Muscle layer of colon (tissue), 2 donors: ENCODE results near the gene C1orf141.
A peak's percentile ranks its signal among the peaks of the same experiment; 100 is the strongest.
"Not testable (repeated sequence)": the region's sequence is repeated elsewhere in the genome, so short reads cannot be mapped to it uniquely, and the experiment has no call there.

Experiments used
- H3K27ac ChIP-seq: one replicate; pipeline ENCODE4 v1.7.0; 2013; ENCODE audit warnings: low read depth, mild to moderate bottlenecking, low read length, moderate library complexity
- H3K27me3 ChIP-seq, 2 donors: one replicate each; pipeline ENCODE4 v1.7.0; 2013; ENCODE audit warnings: low read length in 2 of 2, mild to moderate bottlenecking in 2 of 2; ENCODE audit not compliant: insufficient read depth in 2 of 2, control insufficient read depth in 1 of 2
- H3K36me3 ChIP-seq: one replicate; pipeline ENCODE4 v1.7.0; 2013; ENCODE audit warnings: mild to moderate bottlenecking, low read length; ENCODE audit not compliant: insufficient read depth
- H3K4me1 ChIP-seq: one replicate; pipeline ENCODE4 v1.7.0; 2013; ENCODE audit warnings: mild to moderate bottlenecking, low read length; ENCODE audit not compliant: insufficient read depth
- H3K4me3 ChIP-seq, 2 donors: one replicate each; pipeline ENCODE4 v1.7.0; 2013; ENCODE audit warnings: low read length in 2 of 2, low read depth in 1 of 2, mild to moderate bottlenecking in 1 of 2, moderate library complexity in 1 of 2
- H3K9ac ChIP-seq: one replicate; pipeline ENCODE4 v1.7.0; 2013; ENCODE audit warnings: low read length
- H3K9me3 ChIP-seq: one replicate; pipeline ENCODE4 v1.7.0; 2013; ENCODE audit warnings: mild to moderate bottlenecking, low read length
- donor health status: abdominal sarcoma.
- donor health status: Adenocarcinoma of cecum.

The C1orf141 gene

DNA sequence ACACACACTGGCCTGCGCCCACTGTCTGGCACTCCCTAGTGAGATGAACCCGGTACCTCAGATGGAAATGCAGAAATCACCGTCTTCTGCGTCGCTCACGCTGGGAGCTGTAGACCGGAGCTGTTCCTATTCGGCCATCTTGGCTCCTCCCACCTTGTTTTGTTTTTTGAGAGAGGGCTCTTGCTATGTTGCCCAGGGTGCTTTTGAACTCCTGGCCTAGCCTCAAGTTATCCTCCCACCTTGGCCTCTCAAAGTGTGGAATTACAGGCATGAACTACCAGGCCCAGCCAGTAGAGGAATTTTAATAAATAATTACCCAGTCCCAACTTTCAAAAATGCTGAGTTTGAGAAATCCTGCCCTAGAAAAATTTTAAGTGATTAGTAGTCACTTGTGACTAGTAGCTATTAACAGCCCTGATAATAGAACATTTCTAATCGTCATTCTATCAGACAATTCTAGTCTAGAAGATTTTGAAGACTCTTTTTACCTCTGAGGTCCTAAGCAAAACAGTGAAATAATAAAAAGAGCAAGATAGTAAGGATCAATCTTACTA, 49.9 kb downstream of the C1orf141 start:
- H3K27me3 ChIP-seq = no peaks in the 10 kb centered on the region
- no peak overlapping the region for H3K4me3 ChIP-seq
- no peaks in the 10 kb centered on the region for H3K4me1 ChIP-seq
- H3K9ac ChIP-seq = no peak overlapping the region
- H3K27ac ChIP-seq = no peak overlapping the region
- no peaks in the 10 kb centered on the region for H3K36me3 ChIP-seq
- H3K9me3 ChIP-seq = no peaks in the 10 kb centered on the region

DNA sequence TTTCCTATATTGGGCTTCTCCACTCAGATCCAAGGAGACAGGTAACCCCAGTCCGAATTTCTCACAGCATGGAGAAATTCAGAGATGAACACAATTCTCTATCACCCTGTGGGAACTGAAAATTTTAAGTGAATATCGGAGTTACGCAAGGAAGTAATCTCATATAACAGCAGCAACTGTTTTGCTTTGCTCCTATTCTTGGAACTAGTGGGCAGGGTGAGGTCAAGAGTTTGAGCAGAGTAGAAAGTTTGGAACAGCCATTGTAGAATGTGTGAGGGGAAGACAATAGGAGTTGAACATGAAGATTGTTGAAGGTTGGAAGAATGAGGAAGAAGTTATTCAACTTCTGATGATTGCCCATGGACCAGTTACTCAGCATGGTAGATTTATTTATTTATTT, 56.5 kb downstream of the C1orf141 start:
- H3K36me3 ChIP-seq = no peaks in the 10 kb centered on the region
- H3K9ac ChIP-seq = no peak overlapping the region
- no peaks in the 10 kb centered on the region for H3K9me3 ChIP-seq
- H3K27me3 ChIP-seq = no peaks in the 10 kb centered on the region
- no peak overlapping the region for H3K27ac ChIP-seq
- H3K4me3 ChIP-seq = no peak overlapping the region
- H3K4me1 ChIP-seq = no peaks in the 10 kb centered on the region

DNA sequence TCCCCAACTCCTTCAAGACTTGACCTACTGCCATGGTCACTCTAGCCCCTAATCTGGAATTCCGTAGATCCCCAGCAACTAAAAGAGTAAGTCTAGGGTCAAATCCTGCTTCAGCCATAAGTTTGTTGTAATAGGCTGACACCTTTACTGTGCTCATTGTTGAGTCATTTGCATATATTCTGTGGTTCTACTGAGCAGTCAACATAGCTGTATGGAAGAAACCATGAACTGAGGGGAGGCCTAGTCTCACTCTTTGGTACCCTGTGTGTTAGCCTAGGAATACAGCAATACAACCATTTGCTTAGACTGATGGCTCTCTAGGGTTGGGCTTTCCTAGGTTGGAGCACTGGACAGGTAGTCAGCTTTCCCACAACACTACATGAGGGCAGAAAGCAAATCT, 57.2 kb downstream of the C1orf141 start:
- no peaks in the 10 kb centered on the region for H3K36me3 ChIP-seq
- no peak overlapping the region for H3K4me3 ChIP-seq
- H3K4me1 ChIP-seq = no peaks in the 10 kb centered on the region
- H3K9me3 ChIP-seq = no peaks in the 10 kb centered on the region
- no peak overlapping the region for H3K9ac ChIP-seq
- H3K27ac ChIP-seq = no peak overlapping the region
- H3K27me3 ChIP-seq = no peaks in the 10 kb centered on the region

DNA sequence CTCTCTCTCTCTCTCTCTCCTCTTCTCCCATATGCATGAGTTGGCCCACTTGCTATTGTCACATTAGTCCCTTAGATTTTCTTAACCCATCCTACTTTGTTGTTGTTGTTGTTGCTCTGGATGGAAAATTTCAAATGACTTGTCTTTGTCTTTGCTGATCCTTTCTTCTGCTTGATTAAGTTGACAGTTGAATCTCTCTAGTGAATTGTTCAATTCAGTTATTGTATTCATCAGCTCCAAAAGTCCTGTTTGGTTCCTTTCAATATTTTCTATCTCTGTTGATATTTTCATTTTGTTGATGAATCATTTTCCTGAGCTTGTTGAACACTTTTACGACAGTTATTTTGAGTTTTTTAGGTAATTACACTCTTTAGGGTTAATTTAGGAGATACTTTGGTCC, 62.0 kb downstream of the C1orf141 start:
- Histone ChIP-seq H3K4me3 (no peak overlapping the region), H3K36me3 (no peaks in the 10 kb centered on the region), H3K4me1 (no peaks in the 10 kb centered on the region), H3K9ac (no peak overlapping the region), H3K9me3 (no peaks in the 10 kb centered on the region), H3K27me3 (no peaks in the 10 kb centered on the region), H3K27ac (no peak overlapping the region)

DNA sequence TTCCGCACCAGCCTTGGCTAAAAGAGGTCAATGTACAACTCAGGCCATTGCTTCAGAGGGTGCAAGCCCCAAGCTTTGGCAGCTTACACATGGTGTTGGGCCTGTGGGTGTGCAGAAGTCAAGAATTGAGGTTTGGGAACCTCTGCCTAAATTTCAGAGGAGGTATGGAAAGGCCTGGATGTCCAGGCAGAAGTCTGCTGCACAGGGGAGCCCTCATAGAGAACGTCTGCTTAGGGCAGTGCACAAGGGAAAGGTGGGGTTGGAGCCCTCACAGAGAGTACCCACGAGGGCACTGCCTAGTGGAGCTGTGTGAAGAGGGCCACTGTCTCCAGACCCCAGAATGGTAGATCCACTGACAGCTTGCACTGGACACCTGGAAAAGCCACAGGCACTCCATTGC, 67.1 kb downstream of the C1orf141 start:
- H3K27ac ChIP-seq, H3K36me3 ChIP-seq: not testable (repeated sequence)

DNA sequence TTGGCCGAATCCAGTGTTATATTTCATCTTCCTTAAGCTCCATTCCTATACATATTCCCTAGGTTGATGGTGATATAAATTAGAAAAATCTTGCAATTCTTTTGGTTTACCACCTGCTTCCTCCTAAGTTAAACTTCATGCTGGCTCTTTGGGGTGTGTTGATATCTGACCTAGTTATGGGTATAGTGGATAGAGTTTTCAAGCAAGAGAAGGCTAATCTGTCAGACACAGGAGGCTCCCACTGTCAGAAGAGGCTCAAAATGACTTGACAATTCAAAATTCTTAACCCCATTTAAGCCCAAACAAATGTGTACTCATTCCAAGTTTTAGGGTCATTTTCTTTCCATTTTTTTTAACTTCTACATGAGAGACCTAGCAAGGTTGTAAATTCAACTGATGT, 72.4 kb downstream of the C1orf141 start:
- Histone ChIP-seq H3K27ac (no peak overlapping the region), H3K36me3 (no peaks in the 10 kb centered on the region), H3K27me3 (no peaks in the 10 kb centered on the region), H3K9ac (no peak overlapping the region), H3K4me1 (no peaks in the 10 kb centered on the region), H3K4me3 (no peak overlapping the region), H3K9me3 (no peaks in the 10 kb centered on the region)

More for the DNA sequence above, 67.1 kb downstream of the C1orf141 start:
- H3K9me3 ChIP-seq, H3K4me1 ChIP-seq, H3K9ac ChIP-seq, H3K4me3 ChIP-seq, H3K27me3 ChIP-seq: not testable (repeated sequence)

DNA sequence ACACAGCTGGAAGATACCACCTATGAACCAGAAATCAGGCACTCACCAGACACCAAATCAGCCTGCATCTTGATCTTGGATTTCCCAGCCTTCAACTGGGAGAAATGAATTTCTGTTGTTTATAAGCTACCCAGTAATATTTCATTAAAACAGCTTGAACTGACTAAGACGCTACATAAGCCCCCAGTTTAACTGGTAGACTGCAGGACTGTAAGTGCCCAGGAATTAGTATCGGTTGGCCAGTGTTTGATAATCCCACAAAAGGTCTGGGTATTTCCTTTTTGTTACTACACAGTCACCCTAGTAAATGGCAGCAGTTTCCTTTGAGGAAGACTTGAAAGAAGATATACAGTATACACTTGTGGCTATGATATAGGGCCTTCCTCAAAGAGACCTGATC, 73.5 kb downstream of the C1orf141 start:
- Histone ChIP-seq H3K36me3 (no peaks in the 10 kb centered on the region), H3K9me3 (no peaks in the 10 kb centered on the region), H3K27ac (no peak overlapping the region), H3K9ac (no peak overlapping the region), H3K27me3 (no peaks in the 10 kb centered on the region), H3K4me3 (no peak overlapping the region), H3K4me1 (no peaks in the 10 kb centered on the region)

DNA sequence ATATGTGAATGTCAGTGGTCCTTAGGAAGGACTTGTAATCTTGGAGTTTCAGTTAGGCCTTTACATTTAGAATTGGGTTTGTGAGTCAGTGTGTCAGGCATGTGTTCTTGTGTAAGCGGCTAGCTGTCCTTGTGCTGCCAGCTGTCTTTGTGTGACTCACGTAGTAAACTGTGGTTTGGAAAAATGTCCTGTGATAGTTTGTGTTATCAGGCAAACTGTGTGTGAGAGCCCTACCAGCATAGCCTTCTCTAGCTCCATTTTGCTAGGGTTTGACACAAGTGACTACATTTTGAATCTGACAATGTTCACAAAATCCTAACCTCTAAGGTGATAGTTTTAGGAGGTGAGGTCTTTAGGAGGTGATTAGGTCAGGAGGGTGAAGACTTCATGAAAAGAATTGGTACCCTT, 74.0 kb downstream of the C1orf141 start:
- H3K27ac ChIP-seq = no peak overlapping the region
- no peaks in the 10 kb centered on the region for H3K9me3 ChIP-seq
- H3K27me3 ChIP-seq = no peaks in the 10 kb centered on the region
- no peaks in the 10 kb centered on the region for H3K36me3 ChIP-seq
- no peaks in the 10 kb centered on the region for H3K4me1 ChIP-seq
- no peak overlapping the region for H3K4me3 ChIP-seq
- no peak overlapping the region for H3K9ac ChIP-seq

DNA sequence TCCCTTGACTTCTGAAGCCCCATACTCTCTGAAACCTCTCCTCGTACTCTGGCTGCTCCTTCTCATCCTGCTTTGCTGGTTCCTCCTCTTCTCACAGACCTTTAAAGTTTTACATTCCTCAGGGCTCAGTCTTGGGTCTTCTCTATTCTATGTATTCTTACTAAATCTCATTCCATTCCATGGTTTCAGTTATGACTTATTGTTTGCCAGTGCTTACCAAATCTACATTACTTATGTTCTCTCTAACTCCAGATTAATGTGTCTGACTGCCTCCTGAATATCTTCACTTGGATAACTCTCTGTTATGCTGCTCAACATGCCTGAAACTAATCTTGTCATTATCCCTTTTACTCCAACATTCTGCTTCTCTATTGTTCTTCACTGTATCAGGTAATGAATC, 75.4 kb downstream of the C1orf141 start:
- H3K36me3 ChIP-seq = no peaks in the 10 kb centered on the region
- H3K9ac ChIP-seq = no peak overlapping the region
- H3K4me3 ChIP-seq = no peak overlapping the region
- H3K9me3 ChIP-seq = no peaks in the 10 kb centered on the region
- H3K27ac ChIP-seq = no peak overlapping the region
- no peaks in the 10 kb centered on the region for H3K4me1 ChIP-seq
- no peaks in the 10 kb centered on the region for H3K27me3 ChIP-seq

DNA sequence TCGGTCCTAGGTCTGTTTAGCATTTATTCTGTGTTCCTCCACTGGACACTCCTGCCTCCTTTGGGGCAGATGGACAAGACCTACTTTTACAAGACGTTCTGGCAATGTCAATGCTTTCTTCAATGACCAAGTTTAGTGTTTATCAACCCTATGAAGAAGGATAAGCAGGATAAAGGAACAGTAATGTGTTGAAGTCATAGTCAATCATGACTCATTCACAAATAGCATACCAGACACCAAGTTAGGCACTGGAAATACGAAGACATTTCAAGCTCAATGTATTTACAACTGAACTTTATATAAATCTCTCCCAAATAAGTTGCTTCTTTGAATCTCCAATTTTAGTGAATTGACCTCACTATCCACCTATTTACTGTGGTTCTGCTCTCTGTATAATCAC, 76.0 kb downstream of the C1orf141 start:
- no peak overlapping the region for H3K27ac ChIP-seq
- no peaks in the 10 kb centered on the region for H3K27me3 ChIP-seq
- H3K36me3 ChIP-seq = no peaks in the 10 kb centered on the region
- no peak overlapping the region for H3K4me3 ChIP-seq
- no peak overlapping the region for H3K9ac ChIP-seq
- no peaks in the 10 kb centered on the region for H3K9me3 ChIP-seq
- H3K4me1 ChIP-seq = no peaks in the 10 kb centered on the region

DNA sequence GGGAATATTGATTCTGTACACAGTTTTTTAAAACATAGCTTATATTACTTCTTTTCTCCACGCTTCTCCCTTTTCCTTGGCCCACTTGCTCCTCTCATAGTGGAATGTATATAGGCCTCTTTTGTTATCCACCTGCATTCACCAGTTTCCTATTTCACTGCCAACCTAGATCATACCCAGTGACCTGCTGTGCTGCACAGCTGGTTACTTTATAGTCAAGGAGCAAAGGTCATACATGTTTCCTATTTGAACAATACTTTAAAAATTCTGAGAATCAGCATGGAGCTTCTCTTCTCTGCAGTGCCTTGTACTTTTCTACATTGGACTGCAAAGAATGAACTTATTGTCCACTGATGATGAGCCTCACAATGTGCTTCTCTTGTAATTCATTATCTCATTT, 76.5 kb downstream of the C1orf141 start:
- H3K9ac ChIP-seq = no peak overlapping the region
- no peak overlapping the region for H3K4me3 ChIP-seq
- H3K27me3 ChIP-seq = no peaks in the 10 kb centered on the region
- H3K27ac ChIP-seq = no peak overlapping the region
- H3K9me3 ChIP-seq = no peaks in the 10 kb centered on the region
- no peaks in the 10 kb centered on the region for H3K36me3 ChIP-seq
- H3K4me1 ChIP-seq = no peaks in the 10 kb centered on the region

DNA sequence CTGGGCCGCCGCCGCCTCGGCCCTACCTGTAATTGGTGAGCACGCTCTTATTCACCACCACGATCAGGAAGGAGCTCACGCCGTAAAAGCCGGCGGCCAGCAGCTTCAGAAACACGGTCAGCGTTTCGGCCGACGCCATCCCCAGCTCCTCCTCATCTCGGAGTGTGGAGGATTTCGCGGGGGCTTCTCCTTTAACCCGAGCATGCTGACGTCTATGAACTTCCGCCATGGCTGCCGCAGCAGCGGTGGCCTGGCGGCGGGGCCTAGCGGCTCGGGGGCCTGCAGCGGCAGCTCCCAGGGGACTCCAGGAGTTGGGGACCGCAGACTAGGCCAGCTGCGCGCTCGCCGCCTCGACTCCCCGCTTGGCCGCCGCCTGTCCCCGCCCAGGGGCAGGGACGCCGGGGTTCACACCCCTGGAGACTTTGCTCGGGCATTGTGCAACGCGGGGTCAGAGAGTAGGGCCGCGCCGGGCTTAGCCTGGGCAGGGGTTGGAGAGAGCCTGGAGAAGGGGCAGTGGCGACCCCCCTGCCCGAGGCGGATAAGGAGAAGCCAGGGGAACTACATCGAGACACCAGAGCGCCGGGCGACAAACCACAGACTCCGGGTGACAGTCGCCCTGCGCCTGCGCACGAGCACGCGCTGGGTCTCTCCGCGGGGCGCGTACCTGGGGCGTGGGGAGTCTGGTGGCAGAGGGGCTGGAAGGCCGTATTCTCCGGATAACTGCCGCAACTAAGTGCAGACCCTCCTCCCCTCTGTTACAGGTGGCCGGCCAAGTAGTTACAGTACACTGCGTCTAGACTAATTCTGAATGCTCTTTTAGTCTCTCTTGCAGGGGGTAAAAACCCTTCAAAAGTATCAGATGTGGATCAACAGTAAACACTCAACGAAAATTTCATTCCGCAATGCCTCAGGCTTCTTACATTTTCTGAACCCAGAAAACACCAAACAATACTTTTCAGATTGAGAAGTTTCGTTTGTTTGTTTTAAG, 80.7 kb downstream of the C1orf141 start, which contains the start of gene SLC35D1:
SLC35D1 (minus strand) TSS at position 364 of the 988 bp plus-strand sequence; CDS start at position 229, 135 bp downstream.
- H3K27ac ChIP-seq = peak within 1 kb of the TSS; percentile 93
- H3K9me3 ChIP-seq = no peaks in the 10 kb centered on the region
- H3K9ac ChIP-seq = peak within 1 kb of the TSS; percentile 74
- no peaks in the 10 kb centered on the region for H3K27me3 ChIP-seq
- H3K4me1 ChIP-seq = peaks cover 22% of the 10 kb centered on the region
- peaks cover 5% of the 10 kb centered on the region for H3K36me3 ChIP-seq
- peak within 1 kb of the TSS; percentile 60 to 93 for H3K4me3 ChIP-seq
